Measurements from ENCODE around the gene TBC1D16. TPM values are rescaled to one million over a fixed set of nuclear protein-coding genes. Genes with fewer than 3 reads are reported as not detected.
"Not testable (repeated sequence)": the region's sequence is repeated elsewhere in the genome, so short reads cannot be mapped to it uniquely, and the experiment has no call there.

TBC1D16 gene
- total RNA-seq, 2 experiments from 2014 or later: 6.5 to 6.8 TPM

DNA sequence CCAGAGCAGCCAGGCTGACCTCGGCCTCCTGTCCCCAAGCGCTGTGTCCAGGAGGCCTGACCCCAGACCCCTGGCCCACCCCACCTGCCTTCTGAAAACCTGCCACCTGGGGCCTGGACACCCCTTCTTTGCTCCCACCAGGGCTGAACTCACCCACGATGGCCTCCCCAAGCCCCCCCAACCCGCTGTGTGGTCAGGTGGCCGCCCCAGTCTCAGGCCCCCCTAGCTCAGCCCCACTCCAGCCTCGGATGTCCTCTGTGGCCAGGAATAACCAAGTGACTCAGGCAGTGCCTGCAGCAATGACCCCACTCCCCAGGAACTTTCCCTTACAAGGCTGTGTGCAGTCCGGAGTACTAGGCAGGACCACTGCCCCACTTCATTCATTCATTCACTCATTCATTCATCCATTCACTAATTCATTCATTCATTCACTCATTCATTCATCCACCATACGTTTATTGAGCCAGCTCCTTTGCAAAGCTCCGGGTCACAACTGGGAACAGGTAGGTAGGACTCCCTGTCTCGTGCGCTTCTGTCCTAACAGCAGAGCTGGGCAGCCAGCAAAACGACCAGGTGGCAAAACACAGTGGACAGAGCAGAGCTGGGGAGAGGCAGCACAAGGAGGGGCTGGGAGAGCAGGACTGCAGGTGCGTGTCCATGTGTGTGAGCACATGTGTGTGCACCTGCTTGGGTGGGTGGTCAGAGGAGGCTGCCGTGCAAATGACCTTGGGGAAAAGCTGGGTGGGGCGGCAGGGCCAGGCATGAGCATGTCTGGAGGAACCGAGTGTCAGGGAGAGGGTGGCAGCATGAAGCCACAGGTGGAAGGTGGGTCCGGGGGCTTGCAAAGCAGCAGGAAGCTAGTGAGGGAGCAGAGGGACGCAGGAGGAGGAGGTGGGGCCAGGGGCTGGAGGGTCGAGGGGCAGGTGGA is 120.6 kb downstream of the TBC1D16 start:
- ChIA-PET POLR2A (no interaction called here), CTCF (interaction anchor here (1.7 kb wide), 1 partner anchor 126 kb away, joined by 7 read pairs; no protein-coding TSS in a partner anchor)

DNA sequence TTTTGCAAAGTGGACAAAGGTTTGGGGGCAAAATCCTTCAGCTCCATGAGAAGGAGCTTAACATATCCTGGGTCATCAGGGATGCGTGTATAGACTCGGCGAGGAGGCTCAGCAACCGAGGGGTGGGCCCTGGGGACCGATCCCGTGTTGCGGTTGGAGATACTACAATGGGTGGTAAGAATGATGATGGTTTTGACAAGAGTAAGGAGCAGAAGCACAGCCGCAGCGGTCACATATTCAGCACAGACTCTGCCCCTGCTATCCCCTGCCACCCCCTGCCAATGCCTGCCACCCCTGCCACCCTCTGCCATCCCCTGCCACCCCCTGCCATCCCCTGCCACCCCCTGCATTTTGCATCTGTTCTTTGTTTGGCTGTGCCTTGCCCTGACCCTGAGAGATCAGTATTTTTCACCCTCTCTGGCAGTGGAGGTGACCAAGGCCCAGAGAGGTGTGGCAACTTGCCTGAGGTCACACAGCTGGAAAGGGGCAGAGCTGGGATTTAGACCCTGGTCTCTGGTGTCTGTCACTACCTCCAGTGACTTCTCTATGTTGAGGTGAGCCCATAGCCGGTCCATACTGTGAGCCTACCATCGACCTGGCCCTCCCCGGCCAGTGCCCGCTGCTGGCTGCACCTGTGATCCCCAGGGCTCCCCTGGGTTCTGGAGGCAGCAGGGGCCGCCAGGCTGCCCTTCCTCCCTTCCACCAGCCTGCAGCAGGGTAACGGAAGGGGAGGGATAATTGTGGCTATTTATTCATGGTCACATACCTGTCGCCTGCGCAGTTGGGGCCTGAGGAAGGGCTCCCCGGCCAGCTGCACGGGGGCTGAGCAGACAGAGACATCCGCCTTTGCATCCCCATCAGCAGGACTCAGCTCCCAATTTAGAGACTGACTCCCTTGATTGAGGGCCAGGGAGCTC is 121.5 kb downstream of the TBC1D16 start:
- CTCF ChIA-PET: no interaction called here
- POLR2A ChIA-PET: no interaction called here

DNA sequence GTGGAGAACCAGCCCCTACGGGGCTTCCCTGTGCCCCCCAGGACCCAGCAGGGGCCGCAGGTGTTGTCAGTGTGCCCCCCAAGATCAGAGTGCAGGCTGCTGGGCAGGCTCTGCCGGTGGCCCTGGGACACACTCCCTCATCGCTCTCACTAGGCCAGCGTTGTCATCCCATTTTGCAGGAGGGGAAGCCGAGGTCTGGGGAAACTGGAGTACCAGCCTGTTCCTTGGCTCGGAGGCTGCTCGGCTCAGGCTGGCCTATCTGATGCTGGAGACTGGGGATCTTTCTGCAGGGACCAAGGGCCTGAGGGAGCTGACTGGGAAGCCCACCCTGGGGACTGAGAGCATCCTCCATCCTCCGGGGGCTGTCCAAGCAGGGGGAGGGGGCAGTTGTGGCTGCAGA is 122.2 kb downstream of the TBC1D16 start:
- POLR2A ChIA-PET: no interaction called here
- CTCF ChIA-PET: no interaction called here

DNA sequence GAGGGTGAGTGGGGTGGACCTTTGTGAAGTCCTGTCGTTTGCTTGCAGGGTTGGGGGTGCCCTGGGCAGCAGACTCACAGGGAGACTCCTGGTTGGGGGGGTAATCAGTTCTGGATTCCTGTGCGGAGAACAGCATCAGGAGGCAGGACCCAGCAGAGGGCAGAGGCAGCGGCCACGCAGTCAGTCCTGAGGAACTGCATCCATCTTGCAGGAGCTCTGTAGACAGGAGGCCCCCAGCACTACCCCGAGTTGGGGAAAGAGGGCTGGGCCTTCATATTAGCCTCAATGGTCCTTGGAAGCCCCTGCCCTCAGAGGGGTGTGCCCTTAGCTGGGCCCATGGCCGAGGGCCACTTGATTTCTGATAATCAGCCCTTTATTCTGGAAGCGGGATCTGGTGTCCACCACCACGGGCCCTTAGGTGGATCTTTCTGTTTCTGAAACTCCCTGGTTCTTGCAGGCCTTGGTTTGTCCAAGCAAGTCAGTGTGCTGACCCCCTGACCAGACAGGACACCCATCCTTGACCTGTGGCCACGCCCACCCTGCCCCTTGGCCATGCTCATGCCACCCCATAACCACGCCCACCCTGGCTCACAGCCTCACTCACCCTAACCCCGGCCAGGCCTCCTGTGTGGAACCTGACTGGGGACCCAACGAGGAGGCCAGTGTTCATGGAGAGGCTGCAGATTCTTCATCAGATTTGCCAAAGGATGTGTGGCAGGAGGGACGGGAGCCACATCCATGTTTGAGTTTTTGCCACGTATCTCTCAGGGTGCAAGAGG is 122.9 kb downstream of the TBC1D16 start:
- ChIA-PET CTCF (no interaction called here), POLR2A (no interaction called here)

DNA sequence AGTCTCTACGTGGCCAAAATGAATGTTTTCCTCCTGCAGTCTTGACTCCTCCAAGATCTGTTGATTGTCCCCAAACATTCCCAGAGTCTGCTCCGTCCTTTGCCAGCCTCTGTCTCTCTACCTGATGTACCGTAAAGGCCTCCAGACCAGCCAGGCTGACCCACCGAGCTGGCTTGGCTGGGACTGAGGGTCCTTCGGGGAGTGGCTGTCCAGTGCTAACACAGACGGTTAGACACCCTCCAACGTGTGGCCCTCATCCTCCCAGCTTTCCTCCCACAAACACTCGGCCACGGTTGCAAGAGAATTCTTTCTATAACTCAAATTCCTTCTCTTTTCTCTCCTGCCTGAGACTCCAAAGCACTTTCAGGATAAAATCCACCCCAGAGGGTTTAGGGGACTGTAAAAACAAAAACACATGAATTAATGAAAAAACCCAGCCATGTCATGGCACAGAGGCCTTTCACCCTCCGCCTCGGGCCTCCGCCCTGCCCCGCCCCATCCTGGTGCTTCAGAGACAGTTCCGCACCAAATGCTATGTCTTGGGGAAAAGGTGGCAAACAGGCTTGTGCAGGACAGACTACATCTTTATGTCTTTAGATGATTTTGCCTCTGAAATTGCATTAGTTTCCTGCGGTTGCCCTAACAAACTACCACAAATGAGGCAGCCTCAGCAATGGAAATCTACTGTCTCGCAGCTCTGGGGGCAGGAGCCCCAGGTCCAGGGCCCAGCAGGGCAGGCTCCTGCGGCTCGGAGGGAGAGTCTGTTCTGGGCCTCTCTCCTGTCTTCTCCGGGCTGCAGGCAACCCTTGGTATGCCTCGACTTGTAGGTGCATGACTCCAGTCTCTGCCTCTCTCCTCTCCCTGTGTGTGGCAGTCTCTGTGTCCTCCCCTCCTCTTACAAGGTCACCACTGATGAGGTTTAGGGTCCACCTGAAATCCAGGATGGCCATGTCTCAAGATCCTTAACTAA is 124.0 kb downstream of the TBC1D16 start:
- POLR2A ChIA-PET: no interaction called here
- CTCF ChIA-PET: no interaction called here

DNA sequence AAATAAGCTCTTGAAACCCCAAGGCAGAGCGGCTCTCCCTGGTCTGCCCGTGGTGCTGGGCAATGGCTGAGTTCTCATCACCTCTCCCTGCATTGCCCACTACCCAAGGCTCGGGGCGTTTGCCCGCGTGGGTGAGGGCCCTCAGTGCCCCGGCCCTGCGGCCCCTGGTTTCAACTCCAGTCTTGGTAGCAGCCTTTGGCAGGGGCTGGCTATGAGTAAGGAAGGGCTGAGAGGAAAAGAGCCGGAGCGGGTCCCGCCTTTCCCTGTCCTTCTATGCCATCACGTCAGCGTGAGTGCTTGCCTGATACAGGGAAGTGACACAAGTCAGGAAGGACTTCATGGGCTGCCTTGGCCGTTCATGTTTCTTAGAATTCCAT is 124.7 kb downstream of the TBC1D16 start:
- CTCF ChIA-PET: no interaction called here
- POLR2A ChIA-PET: no interaction called here

DNA sequence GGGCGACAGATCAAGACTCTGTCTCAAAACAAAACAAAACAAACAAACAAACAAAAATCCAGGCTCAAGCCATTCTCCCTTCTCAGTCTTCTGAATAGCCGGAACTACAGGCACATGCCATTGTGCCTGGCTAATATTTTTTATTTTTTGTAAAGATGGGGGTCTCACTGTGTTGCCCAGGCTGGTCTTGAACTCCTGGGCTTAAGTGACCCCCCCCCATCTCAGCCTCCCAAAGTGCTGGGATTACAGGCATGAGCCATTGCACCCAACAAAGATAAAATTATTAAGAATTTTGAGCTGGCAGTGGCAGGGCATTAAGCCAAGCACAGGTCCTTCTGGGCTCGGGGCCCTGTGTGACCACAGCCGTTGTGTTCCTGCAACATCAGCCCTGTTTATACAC is 126.6 kb downstream of the TBC1D16 start:
- ChIA-PET CTCF (interaction anchor here (0.6 kb wide), 1 partner anchor 850 kb away, joined by 3 read pairs; no protein-coding TSS in a partner anchor), POLR2A (no interaction called here)

DNA sequence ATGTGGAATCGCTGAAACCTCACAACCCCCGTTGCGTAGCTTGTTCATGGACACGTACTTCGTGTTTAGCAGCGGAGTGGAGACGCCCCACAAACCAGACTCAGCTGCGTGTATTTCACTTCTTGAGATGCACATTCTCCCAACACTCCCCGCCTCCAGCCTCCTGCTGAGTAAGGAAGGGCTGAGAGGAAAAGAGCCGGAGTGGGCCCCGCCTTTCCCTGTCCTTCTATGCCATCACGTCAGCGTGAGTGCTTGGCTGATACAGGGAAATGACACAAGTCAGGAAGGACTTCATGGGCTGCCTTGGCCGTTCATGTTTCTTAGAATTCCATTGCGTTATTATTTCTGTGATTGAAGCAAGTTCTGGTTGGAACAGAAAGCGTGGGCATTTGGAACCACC is 127.8 kb downstream of the TBC1D16 start:
- CTCF ChIA-PET: no interaction called here

DNA sequence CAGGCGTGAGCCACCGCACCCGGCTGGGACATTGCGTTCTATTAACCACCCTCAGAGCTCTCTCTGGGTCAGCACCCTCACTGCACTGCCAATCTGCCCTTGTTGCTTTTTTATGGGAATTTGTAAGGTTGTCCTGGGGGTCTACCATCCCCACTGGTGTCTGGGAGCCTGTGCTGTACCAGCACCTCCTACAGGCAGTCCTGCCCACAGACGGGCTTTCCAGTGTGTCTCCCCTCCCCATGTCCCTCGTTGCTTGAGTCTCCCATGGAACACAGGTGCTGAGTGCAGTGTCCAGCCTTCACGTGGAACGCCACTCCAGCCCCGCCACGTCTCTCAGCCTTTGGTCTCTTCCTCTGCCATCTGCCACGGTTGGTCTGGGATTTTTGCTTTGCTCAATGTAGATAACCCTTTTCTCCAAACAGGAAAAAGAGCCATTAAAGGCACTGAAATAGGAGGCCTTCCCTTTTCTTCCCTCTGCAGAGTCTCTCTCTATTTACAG is 128.4 kb downstream of the TBC1D16 start:
- ChIA-PET CTCF (no interaction called here), POLR2A (no interaction called here)

More for the DNA sequence above, 127.8 kb downstream of the TBC1D16 start:
- POLR2A ChIA-PET: no interaction called here

DNA sequence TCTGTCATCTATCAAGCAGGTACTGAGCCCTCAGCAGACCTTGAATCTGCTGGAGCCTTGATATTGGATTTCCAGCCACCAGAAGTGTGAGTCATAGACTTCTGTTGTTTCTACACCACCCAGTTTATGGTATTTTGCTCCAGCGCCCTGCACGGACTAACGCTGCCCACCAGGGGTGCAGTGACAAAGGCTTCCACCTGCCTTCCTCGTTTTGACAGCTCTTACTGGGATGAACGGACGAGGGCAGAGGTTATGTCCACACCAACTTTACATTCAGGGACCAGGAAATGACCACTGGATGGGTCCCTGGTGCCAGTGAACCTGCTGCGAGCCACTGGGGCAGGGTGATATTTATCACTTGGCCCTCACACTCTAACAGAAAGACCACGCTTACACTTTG is 129.8 kb downstream of the TBC1D16 start:
- ChIA-PET CTCF (no interaction called here), POLR2A (no interaction called here)

DNA sequence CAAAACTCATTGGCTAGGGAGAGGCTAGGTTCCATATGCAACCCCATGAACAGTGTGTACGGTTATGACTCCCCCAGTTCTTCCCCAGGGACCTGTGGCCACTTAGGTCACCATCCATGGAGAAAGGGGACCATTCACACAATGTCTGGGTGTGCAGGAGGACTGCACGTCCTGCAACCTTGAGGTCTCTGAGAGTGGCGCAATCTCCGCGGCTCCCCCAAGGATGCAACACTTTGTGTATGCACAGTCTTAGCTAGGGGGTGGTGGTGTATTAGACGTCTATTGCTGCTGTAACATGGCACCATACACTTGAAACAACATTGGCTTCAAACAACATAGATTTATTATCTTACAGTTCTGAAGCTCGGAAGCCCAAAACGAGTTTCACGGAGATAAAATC is 130.8 kb downstream of the TBC1D16 start:
- ChIA-PET POLR2A (no interaction called here), CTCF (no interaction called here)

DNA sequence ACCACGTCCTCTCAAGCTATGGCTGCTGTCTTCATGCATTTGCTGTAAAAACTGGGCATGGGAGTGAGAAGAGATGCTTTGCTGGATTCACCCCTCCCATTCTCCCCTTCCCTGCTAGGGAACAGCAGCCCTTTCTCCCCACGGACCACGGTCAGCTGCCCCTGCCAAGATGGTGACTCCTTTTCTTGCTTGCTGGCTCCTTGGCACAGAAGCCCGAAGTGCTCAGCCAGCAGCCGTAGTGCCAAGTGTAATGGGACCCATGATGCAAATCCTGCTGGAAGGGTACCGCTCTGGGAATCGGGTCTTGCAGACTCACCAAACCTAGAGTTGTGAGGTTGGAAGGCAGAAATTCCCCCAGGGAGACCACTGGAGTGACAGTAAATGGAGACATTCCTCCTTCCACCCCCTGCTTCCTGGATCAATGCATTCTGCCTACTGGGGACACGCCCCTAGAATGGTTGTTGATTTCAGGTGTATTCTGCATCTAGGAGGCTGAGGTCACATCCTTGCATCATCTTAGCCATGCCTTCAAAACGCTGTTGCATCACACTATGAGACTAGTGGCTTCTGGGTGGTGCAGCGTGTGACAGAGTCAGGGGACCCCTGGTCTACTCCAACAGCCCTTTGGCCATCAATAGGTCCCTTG is 133.4 kb downstream of the TBC1D16 start:
- ChIA-PET POLR2A (no interaction called here), CTCF (no interaction called here)

DNA sequence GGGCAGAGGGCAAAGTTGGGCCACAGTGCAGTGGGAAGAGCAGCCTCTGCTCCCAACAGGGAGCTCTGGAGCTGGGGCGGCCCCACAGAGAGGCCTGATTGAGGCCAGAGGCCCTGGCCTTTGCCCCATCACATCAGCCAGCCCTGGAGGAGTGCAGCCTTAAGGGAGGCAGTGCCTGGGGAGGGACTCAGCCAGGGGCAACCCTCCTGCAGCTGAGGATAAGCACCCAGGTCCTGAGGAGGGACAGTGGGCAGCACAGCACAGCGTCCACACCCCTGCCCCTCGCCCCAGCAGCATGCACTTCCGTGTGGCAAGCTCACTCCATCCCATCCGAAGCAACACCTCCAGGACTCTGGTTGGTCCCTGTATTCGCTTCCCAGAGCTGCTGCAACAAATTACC is 134.5 kb downstream of the TBC1D16 start:
- ChIA-PET POLR2A (no interaction called here), CTCF (interaction anchor here (1.5 kb wide), 1 partner anchor 10 kb away, joined by 4 read pairs; no protein-coding TSS in a partner anchor)

DNA sequence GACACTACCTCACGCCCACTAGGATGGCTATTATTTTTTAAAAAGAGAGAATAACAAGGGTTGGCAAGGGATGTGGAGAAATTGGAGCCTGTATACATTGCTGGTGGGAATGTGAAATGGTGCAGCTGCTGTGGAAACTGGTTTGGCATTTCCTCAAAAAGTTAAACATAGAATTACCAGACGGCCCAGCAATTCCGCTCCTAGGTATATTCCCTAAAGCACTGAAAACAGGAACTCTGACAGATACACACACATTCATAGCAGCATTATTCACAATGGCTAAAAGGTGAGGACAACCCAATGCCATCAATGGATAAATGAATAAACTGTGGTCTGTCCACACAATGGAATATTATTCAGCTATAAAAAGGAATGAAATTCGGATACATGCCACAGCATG is 136.1 kb downstream of the TBC1D16 start:
- CTCF ChIA-PET: no interaction called here
- POLR2A ChIA-PET: no interaction called here

DNA sequence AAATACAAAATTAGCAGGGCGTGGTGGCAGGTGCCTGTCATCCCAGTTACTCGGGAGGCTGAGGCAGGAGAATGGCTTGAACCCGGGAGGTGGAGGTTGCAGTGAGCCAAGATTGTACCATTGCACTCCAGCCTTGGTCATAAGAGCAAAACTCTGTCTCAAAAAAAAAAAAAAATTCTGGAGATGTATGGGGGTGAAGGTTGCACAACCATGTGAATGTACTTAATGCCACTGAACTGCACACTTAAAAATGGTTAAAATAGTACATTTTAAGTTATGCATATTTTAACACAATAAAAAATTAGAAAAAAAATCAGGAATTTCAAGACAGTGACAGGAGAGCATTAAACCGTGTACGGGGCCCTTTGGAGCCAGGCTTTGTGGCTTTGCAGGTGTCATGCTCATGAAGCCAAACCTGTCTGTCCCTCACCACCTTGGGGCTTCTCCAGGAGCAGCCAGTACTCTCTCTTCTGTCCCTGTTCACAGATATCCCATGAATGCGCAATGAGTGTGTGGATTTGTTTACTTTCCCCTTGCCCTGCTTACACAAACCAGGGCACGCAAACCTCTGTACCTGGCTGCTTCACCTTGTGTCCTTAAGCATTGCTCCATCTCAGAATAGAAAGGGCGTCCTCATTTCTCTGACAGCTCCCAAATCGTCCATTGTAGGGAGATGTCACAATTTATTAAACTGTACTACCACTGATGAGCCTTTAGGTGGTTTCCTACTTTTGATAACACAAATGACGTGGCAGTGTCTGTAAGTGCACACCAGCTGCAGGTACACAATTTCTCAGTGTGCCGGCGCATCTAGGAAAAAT is 138.2 kb downstream of the TBC1D16 start:
- ChIA-PET POLR2A (no interaction called here), CTCF (no interaction called here)

DNA sequence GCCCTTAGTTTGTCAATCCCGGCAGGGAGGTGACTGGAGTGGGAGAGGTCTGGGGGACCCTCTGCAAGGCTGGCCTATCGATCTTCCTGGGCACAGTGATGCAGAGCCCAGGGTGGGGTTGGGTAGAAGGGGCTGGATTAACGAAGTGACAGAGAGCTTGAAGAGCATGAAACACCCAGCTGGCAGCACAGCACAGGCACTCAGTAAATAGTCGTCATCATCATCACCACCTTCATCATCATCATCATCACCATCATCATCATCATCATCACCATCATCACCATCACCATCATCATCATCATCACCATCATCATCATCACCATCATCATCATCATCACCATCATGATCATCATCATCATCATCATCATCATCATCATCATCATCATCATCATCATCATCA is 142.2 kb downstream of the TBC1D16 start:
- POLR2A ChIA-PET, CTCF ChIA-PET: not testable (repeated sequence)

DNA sequence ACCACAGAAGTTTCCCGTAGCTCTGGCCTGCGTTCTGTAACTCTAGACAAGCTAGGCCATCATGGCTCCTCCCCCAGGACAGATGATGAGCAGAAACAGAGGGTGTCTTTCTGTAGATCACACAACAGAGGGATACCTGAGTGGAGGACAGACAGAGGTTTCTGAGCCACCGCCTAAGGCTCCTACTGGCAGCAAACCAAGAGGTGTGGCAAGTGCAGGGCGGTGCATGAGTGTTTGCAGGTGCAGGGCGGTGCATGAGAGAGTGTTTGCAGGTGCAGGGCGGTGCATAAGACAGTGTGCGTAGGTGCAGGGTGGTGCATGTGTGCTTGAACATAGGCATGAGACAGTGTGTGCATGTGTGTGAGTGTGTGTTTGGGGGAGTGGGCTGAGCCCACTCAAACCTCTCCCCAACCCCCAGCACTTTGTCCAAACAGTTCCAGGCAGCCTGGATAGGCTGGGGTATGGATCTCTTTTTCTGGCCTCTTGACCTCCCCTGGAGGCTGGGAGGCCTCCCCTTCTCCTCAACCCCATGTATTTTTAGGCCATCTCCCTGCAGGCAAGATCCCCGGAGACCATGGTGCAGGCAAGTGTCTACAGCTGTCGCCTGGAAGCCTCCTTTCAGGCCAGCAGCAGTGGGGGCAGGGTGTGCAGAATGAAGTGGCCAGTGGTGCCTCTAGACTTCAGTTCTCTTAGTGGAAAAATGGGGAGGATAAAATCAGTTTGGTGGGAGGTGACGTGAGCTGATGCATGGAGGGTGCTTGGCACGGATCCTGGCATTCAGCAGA is 143.0 kb downstream of the TBC1D16 start:
- ChIA-PET POLR2A (no interaction called here), CTCF (no interaction called here)

Measured in activated CD8-positive, alpha-beta memory T cell treated with anti-CD3 and anti-CD28 coated beads for 36 hours (primary cell).